Measurements from ENCODE around the gene NEK6.

The NEK6 gene

GRCh38 chr9:124326378-124326777 is 68.6 kb downstream of the NEK6 start:
- H3K9ac ChIP-seq (ENCODE audit: low read length): no peak overlapping the region
- H3K4me3 ChIP-seq (ENCODE audit: low read depth, low read length): no peak overlapping the region
- H3K36me3 ChIP-seq (ENCODE audit: control insufficient read depth, insufficient read depth, low read length): peaks cover 50% of the 10 kb centered on the region
- H3K27me3 ChIP-seq (ENCODE audit: control insufficient read depth, insufficient read depth, low read length): no peaks in the 10 kb centered on the region
- H3K9me3 ChIP-seq (ENCODE audit: control insufficient read depth, insufficient read depth, low read depth, low read length): no peaks in the 10 kb centered on the region
- no peak overlapping the region for H3K27ac ChIP-seq (ENCODE audit: low read depth, low read length)
- H3K4me1 ChIP-seq (ENCODE audit: control insufficient read depth, insufficient read depth, low read length): no peaks in the 10 kb centered on the region

- H3K4me1 ChIP-seq (ENCODE audit: control insufficient read depth, insufficient read depth, low read length): no peaks in the 10 kb centered on the region
- H3K9me3 ChIP-seq (ENCODE audit: control insufficient read depth, insufficient read depth, low read depth, low read length): no peaks in the 10 kb centered on the region
- no peaks in the 10 kb centered on the region for H3K27me3 ChIP-seq (ENCODE audit: control insufficient read depth, insufficient read depth, low read length)
- H3K9ac ChIP-seq (ENCODE audit: low read length): no peak overlapping the region
- H3K36me3 ChIP-seq (ENCODE audit: control insufficient read depth, insufficient read depth, low read length): peaks cover 42% of the 10 kb centered on the region
- H3K27ac ChIP-seq (ENCODE audit: low read depth, low read length): no peak overlapping the region
- H3K4me3 ChIP-seq (ENCODE audit: low read depth, low read length): no peak overlapping the region
Observed at GRCh38 chr9:124327491-124327890, 69.7 kb downstream of the NEK6 start.

- no peaks in the 10 kb centered on the region for H3K9me3 ChIP-seq (ENCODE audit: control insufficient read depth, insufficient read depth, low read depth, low read length)
- peaks cover 35% of the 10 kb centered on the region for H3K36me3 ChIP-seq (ENCODE audit: control insufficient read depth, insufficient read depth, low read length)
Observed at GRCh38 chr9:124328285-124328684, 70.5 kb downstream of the NEK6 start.

GRCh38 chr9:124329206-124329792 is 71.5 kb downstream of the NEK6 start:
- H3K9me3 ChIP-seq (ENCODE audit: control insufficient read depth, insufficient read depth, low read depth, low read length): no peaks in the 10 kb centered on the region
- H3K9ac ChIP-seq (ENCODE audit: low read length): no peak overlapping the region
- no peak overlapping the region for H3K27ac ChIP-seq (ENCODE audit: low read depth, low read length)
- H3K4me3 ChIP-seq (ENCODE audit: low read depth, low read length): no peak overlapping the region
- peaks cover 35% of the 10 kb centered on the region for H3K36me3 ChIP-seq (ENCODE audit: control insufficient read depth, insufficient read depth, low read length)
- no peaks in the 10 kb centered on the region for H3K4me1 ChIP-seq (ENCODE audit: control insufficient read depth, insufficient read depth, low read length)
- no peaks in the 10 kb centered on the region for H3K27me3 ChIP-seq (ENCODE audit: control insufficient read depth, insufficient read depth, low read length)

More at GRCh38 chr9:124328285-124328684, 70.5 kb downstream of the NEK6 start:
- no peak overlapping the region for H3K4me3 ChIP-seq (ENCODE audit: low read depth, low read length)
- H3K27ac ChIP-seq (ENCODE audit: low read depth, low read length): no peak overlapping the region
- H3K9ac ChIP-seq (ENCODE audit: low read length): no peak overlapping the region
- no peaks in the 10 kb centered on the region for H3K27me3 ChIP-seq (ENCODE audit: control insufficient read depth, insufficient read depth, low read length)
- no peaks in the 10 kb centered on the region for H3K4me1 ChIP-seq (ENCODE audit: control insufficient read depth, insufficient read depth, low read length)

DNA sequence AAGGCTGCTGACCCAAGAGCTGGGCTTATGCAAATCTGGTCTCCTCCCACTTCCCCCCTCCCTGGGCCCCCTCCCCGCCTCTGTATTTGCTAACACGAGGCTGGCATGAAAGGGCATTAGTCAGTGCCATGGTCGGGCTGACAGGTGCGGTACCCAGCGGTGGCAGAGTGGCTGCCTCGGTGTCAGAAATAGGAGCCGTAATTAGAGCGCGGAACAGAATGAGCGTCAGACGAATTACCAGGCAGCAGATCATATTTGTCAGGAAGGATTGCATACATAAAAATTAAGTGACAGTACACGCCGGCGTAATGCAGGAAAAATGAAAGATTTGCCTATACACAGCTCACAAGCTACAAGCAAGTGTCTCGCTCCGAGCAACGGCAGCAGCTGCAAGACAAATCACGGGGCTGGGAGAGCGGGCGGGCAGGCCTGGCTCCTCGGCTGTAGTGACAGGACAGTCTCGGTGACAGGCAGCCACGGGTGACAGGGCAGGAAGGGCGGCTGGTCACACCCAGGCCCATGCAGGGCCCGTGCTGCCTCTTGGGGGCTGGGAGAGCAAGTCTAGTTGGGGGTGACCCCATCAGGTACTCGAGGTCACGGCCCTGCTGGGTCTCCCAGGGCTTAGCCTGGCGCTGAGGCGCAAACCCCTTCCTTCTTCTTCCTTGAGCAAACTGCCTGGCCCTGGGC is 72.4 kb downstream of the NEK6 start:
- H3K36me3 ChIP-seq (ENCODE audit: control insufficient read depth, insufficient read depth, low read length): peaks cover 39% of the 10 kb centered on the region
- H3K9ac ChIP-seq (ENCODE audit: low read length): no peak overlapping the region

GRCh38 chr9:124331580-124331979 is 73.8 kb downstream of the NEK6 start:
- no peaks in the 10 kb centered on the region for H3K27me3 ChIP-seq (ENCODE audit: control insufficient read depth, insufficient read depth, low read length)
- peaks cover 29% of the 10 kb centered on the region for H3K36me3 ChIP-seq (ENCODE audit: control insufficient read depth, insufficient read depth, low read length)

More for the DNA sequence above, 72.4 kb downstream of the NEK6 start:
- no peaks in the 10 kb centered on the region for H3K27me3 ChIP-seq (ENCODE audit: control insufficient read depth, insufficient read depth, low read length)
- no peaks in the 10 kb centered on the region for H3K9me3 ChIP-seq (ENCODE audit: control insufficient read depth, insufficient read depth, low read depth, low read length)
- H3K4me1 ChIP-seq (ENCODE audit: control insufficient read depth, insufficient read depth, low read length): no peaks in the 10 kb centered on the region
- H3K27ac ChIP-seq (ENCODE audit: low read depth, low read length): no peak overlapping the region
- H3K4me3 ChIP-seq (ENCODE audit: low read depth, low read length): no peak overlapping the region

GRCh38 chr9:124332361-124333202 is 74.8 kb downstream of the NEK6 start:
- Histone ChIP-seq H3K27me3 (ENCODE audit: control insufficient read depth, insufficient read depth, low read length) (no peaks in the 10 kb centered on the region), H3K4me1 (ENCODE audit: control insufficient read depth, insufficient read depth, low read length) (no peaks in the 10 kb centered on the region), H3K27ac (ENCODE audit: low read depth, low read length) (no peak overlapping the region), H3K9me3 (ENCODE audit: control insufficient read depth, insufficient read depth, low read depth, low read length) (peaks cover 6% of the 10 kb centered on the region; the same call in 1 of the 2 replicates), H3K9ac (ENCODE audit: low read length) (no peak overlapping the region), H3K36me3 (ENCODE audit: control insufficient read depth, insufficient read depth, low read length) (peaks cover 28% of the 10 kb centered on the region), H3K4me3 (ENCODE audit: low read depth, low read length) (no peak overlapping the region)

More at GRCh38 chr9:124331580-124331979, 73.8 kb downstream of the NEK6 start:
- no peak overlapping the region for H3K4me3 ChIP-seq (ENCODE audit: low read depth, low read length)
- H3K27ac ChIP-seq (ENCODE audit: low read depth, low read length): no peak overlapping the region
- H3K4me1 ChIP-seq (ENCODE audit: control insufficient read depth, insufficient read depth, low read length): no peaks in the 10 kb centered on the region
- no peaks in the 10 kb centered on the region for H3K9me3 ChIP-seq (ENCODE audit: control insufficient read depth, insufficient read depth, low read depth, low read length)
- H3K9ac ChIP-seq (ENCODE audit: low read length): no peak overlapping the region

DNA sequence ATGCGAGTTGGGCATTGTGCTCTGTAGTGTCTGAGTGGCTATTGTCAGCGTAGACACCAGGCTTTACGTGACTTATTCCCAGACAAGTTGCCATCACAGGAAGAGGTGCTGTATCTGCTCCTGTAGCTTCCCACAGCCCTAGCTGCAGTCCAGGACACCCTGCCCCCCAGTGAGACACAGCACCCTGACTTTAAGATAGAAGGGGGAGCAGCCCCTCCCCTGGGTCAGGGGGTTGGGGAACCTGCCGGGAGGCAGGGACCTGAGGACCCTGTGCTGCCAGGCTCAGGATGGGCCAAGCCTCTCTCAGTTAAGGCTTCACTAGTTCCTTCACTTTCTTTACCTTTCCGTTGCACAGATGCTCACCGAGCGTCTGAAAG is 75.4 kb downstream of the NEK6 start:
- no peaks in the 10 kb centered on the region for H3K27me3 ChIP-seq (ENCODE audit: control insufficient read depth, insufficient read depth, low read length)
- peaks cover 9% of the 10 kb centered on the region; the same call in 1 of the 2 replicates for H3K9me3 ChIP-seq (ENCODE audit: control insufficient read depth, insufficient read depth, low read depth, low read length)
- no peaks in the 10 kb centered on the region for H3K4me1 ChIP-seq (ENCODE audit: control insufficient read depth, insufficient read depth, low read length)
- H3K4me3 ChIP-seq (ENCODE audit: low read depth, low read length): no peak overlapping the region
- H3K27ac ChIP-seq (ENCODE audit: low read depth, low read length): no peak overlapping the region
- H3K9ac ChIP-seq (ENCODE audit: low read length): no peak overlapping the region
- H3K36me3 ChIP-seq (ENCODE audit: control insufficient read depth, insufficient read depth, low read length): peaks cover 30% of the 10 kb centered on the region

DNA sequence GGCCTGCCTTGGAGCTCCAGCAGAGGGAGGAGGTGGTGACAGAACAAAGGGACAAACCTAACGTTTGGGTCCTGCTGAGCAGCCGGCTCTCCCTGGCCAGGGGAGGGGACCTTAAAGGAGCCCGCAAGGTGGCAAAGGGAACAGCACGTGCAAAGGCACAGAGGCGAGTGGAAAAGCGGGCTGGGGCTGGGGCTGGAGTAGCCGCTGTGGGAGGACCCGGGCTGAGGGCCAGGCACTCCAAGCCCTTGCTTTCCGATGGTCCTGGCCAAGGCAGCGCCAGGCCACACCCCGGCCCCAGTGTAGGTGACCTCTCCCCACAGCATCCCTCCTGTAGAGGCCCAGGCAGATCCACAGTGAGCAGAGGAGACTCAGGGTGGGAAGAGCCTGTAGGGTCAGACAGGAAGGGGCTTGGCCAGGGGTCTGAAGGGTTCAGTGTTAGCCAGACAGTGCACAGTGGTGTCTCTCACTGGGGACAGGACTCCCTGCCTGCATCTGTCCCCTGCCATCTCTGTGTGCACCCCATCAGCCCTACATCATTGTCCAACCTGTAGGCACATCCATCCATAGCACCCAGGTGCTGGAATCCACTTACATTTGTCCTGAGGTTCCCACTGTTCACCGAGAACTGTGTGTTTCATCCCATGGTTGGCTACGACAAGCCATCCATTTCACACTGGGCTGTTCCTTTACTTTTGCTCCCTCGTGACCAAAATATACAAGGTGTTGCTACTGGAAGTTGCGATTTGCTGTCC is 77.0 kb downstream of the NEK6 start:
- Histone ChIP-seq H3K4me1 (ENCODE audit: control insufficient read depth, insufficient read depth, low read length) (peaks cover 4% of the 10 kb centered on the region; the same call in 1 of the 2 replicates), H3K27ac (ENCODE audit: low read depth, low read length) (no peak overlapping the region), H3K9me3 (ENCODE audit: control insufficient read depth, insufficient read depth, low read depth, low read length) (peaks cover 9% of the 10 kb centered on the region; the same call in 1 of the 2 replicates), H3K9ac (ENCODE audit: low read length) (no peak overlapping the region), H3K36me3 (ENCODE audit: control insufficient read depth, insufficient read depth, low read length) (peaks cover 27% of the 10 kb centered on the region), H3K4me3 (ENCODE audit: low read depth, low read length) (no peak overlapping the region), H3K27me3 (ENCODE audit: control insufficient read depth, insufficient read depth, low read length) (no peaks in the 10 kb centered on the region)

DNA sequence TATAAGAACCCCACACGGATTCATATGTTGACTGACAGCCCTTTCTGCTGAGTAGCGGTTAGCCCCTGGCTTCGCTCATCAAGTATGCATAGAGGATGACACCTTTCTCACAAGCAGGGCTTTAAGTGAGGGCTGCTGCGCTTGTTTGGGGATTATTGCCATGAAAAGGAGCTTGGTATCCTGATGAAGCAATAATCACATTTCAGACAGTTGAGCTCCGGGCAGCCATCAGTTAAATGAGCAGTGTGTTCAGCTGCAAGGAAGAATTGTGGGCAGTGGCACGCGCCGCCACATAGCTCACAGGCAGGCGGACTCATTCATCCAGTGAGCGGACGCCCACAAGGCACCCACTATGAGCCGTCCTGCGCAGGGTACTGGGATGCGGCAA is 77.6 kb downstream of the NEK6 start:
- Histone ChIP-seq H3K9me3 (ENCODE audit: control insufficient read depth, insufficient read depth, low read depth, low read length) (peaks cover 9% of the 10 kb centered on the region; the same call in 1 of the 2 replicates), H3K4me3 (ENCODE audit: low read depth, low read length) (no peak overlapping the region), H3K27me3 (ENCODE audit: control insufficient read depth, insufficient read depth, low read length) (no peaks in the 10 kb centered on the region), H3K9ac (ENCODE audit: low read length) (no peak overlapping the region), H3K4me1 (ENCODE audit: control insufficient read depth, insufficient read depth, low read length) (peaks cover 4% of the 10 kb centered on the region; the same call in 1 of the 2 replicates), H3K27ac (ENCODE audit: low read depth, low read length) (no peak overlapping the region), H3K36me3 (ENCODE audit: control insufficient read depth, insufficient read depth, low read length) (peaks cover 26% of the 10 kb centered on the region)

Data from HUES6 (cell line).